Measurements from ENCODE around the gene CECR2. TPM values are rescaled to one million over a fixed set of nuclear protein-coding genes. Genes with fewer than 3 reads are reported as not detected.

Gene CECR2
- total RNA-seq, 1 donor from 2014 or later, result 25.3 TPM

- Mint-ChIP-seq H3K9me3 (no peaks in the 10 kb centered on the region), H3K36me3 (peaks cover 21% of the 10 kb centered on the region), H3K27ac (no peak overlapping the region), H3K4me3 (no peak overlapping the region), H3K4me1 (ENCODE audit: unreplicated experiment) (no peaks in the 10 kb centered on the region), H3K27me3 (no peaks in the 10 kb centered on the region)
- no peak for DNase-seq (ENCODE audit: extremely low spot score, unreplicated experiment)
- no peak for TF ChIP-seq CTCF (conservative IDR thresholded peaks at IDR 0.05)
Measured at GRCh38 chr22:17590586-17590985, 221.3 kb downstream of the CECR2 start.

- Mint-ChIP-seq H3K27me3 (no peaks in the 10 kb centered on the region), H3K4me3 (no peak overlapping the region), H3K36me3 (peaks cover 31% of the 10 kb centered on the region), H3K4me1 (ENCODE audit: unreplicated experiment) (no peaks in the 10 kb centered on the region), H3K9me3 (no peaks in the 10 kb centered on the region), H3K27ac (no peak overlapping the region)
- no peak for TF ChIP-seq CTCF (conservative IDR thresholded peaks at IDR 0.05)
- DNase-seq (ENCODE audit: extremely low spot score, unreplicated experiment), result no peak
Measured at GRCh38 chr22:17592201-17592600, 222.9 kb downstream of the CECR2 start.

GRCh38 chr22:17596226-17596625 lies 227.0 kb downstream of the CECR2 start:
- peaks cover 42% of the 10 kb centered on the region for H3K36me3 Mint-ChIP-seq
- no peak overlapping the region for H3K27ac Mint-ChIP-seq
- no peaks in the 10 kb centered on the region for H3K4me1 Mint-ChIP-seq (ENCODE audit: unreplicated experiment)
- no peak overlapping the region for H3K4me3 Mint-ChIP-seq
- no peaks in the 10 kb centered on the region for H3K27me3 Mint-ChIP-seq
- no peak for DNase-seq (ENCODE audit: extremely low spot score, unreplicated experiment)
- H3K9me3 Mint-ChIP-seq, result no peaks in the 10 kb centered on the region
- TF ChIP-seq CTCF (conservative IDR thresholded peaks at IDR 0.05), result no peak

GRCh38 chr22:17597217-17597616 lies 228.0 kb downstream of the CECR2 start:
- no peak overlapping the region for H3K4me3 Mint-ChIP-seq
- H3K27me3 Mint-ChIP-seq, result no peaks in the 10 kb centered on the region
- no peak overlapping the region for H3K27ac Mint-ChIP-seq
- DNase-seq (ENCODE audit: extremely low spot score, unreplicated experiment), result no peak
- no peaks in the 10 kb centered on the region for H3K4me1 Mint-ChIP-seq (ENCODE audit: unreplicated experiment)
- H3K36me3 Mint-ChIP-seq, result peaks cover 36% of the 10 kb centered on the region
- no peak for TF ChIP-seq CTCF (conservative IDR thresholded peaks at IDR 0.05)
- H3K9me3 Mint-ChIP-seq, result no peaks in the 10 kb centered on the region

- Mint-ChIP-seq H3K36me3 (peaks cover 31% of the 10 kb centered on the region), H3K4me3 (no peak overlapping the region), H3K27ac (no peak overlapping the region), H3K27me3 (no peaks in the 10 kb centered on the region), H3K9me3 (no peaks in the 10 kb centered on the region), H3K4me1 (ENCODE audit: unreplicated experiment) (no peaks in the 10 kb centered on the region)
- no peak for DNase-seq (ENCODE audit: extremely low spot score, unreplicated experiment)
- TF ChIP-seq CTCF (conservative IDR thresholded peaks at IDR 0.05), result no peak
Measured at GRCh38 chr22:17598318-17598717, 229.1 kb downstream of the CECR2 start.

- DNase-seq (ENCODE audit: extremely low spot score, unreplicated experiment), result no peak
- no peak overlapping the region for H3K4me3 Mint-ChIP-seq
- H3K36me3 Mint-ChIP-seq, result peaks cover 24% of the 10 kb centered on the region
- H3K9me3 Mint-ChIP-seq, result no peaks in the 10 kb centered on the region
- no peaks in the 10 kb centered on the region for H3K4me1 Mint-ChIP-seq (ENCODE audit: unreplicated experiment)
- peak overlapping the region; percentile 48 for H3K27ac Mint-ChIP-seq
- no peaks in the 10 kb centered on the region for H3K27me3 Mint-ChIP-seq
- no peak for TF ChIP-seq CTCF (conservative IDR thresholded peaks at IDR 0.05)
Measured at GRCh38 chr22:17601031-17601430, 231.8 kb downstream of the CECR2 start.

All from type B pancreatic cell (in vitro differentiated cells).